RWPE1 (cell line): ENCODE measurements around the gene GINS1.
A peak's percentile ranks its signal among the peaks of the same experiment; 100 is the strongest.

ENCODE experiments used
- CTCF ChIA-PET: fragments of 350-600 bp; sonication (Branson Sonifier 250); formaldehyde crosslinking; extraction: SDS; loops from one replicate; lab custom pipeline; 2021; lab: Yijun Ruan, JAX
- POLR2A ChIA-PET: fragments of 400-600 bp; formaldehyde crosslinking; extraction: SDS; loops from one replicate; lab custom pipeline; 2020; ENCODE audit warnings: antibody characterized with exemption; ENCODE audit not compliant: low non-redundant PET; lab: Yijun Ruan, JAX
- DNase-seq: peaks from one replicate; pipeline ENCODE4 v3.0.0; 2012; ENCODE audit warnings: low spot score
- H3K27ac ChIP-seq: fragments of 450-650 bp; 2 replicates; pipeline ENCODE4 v1.5.1; 2017
- CTCF ChIP-seq: fragments of 450-650 bp; conservative IDR thresholded peaks from 2 replicates; pipeline ENCODE4 v1.5.1; 2017; ENCODE audit warnings: low read depth, mild to moderate bottlenecking

Gene GINS1

GRCh38 chr20:25489221-25489871 is 81.9 kb downstream of the GINS1 start:
- TF ChIP-seq CTCF, result no peak
- ChIA-PET CTCF (no interaction called here), POLR2A (no interaction called here)
- DNase-seq, result no peak
- H3K27ac ChIP-seq, result peak overlapping the region; percentile 88

GRCh38 chr20:25490656-25491445 is 83.4 kb downstream of the GINS1 start:
- TF ChIP-seq CTCF, result no peak
- ChIA-PET POLR2A (no interaction called here), CTCF (interaction anchor here (0.6 kb wide), 1 partner anchor 155 kb away, joined by 3 read pairs; no protein-coding TSS in a partner anchor)
- H3K27ac ChIP-seq, result 0 out of 2 replicates have a peak overlapping the region, but pooled peaks have one; percentile 5
- no peak for DNase-seq

GRCh38 chr20:25491446-25492038 is 84.1 kb downstream of the GINS1 start:
- 0 out of 2 replicates have a peak overlapping the region, but pooled peaks have one; percentile 5 for H3K27ac ChIP-seq
- TF ChIP-seq CTCF, result no peak
- CTCF ChIA-PET, result interaction anchor here (0.6 kb wide), 1 partner anchor 155 kb away, joined by 3 read pairs; no protein-coding TSS in a partner anchor
- DNase-seq, result no peak
- POLR2A ChIA-PET, result no interaction called here

GRCh38 chr20:25493137-25493536 is 85.7 kb downstream of the GINS1 start:
- no peak for TF ChIP-seq CTCF
- H3K27ac ChIP-seq, result 0 out of 2 replicates have a peak overlapping the region, but pooled peaks have one; percentile 4
- POLR2A ChIA-PET, result no interaction called here
- DNase-seq, result no peak
- CTCF ChIA-PET, result no interaction called here

- H3K27ac ChIP-seq, result 0 out of 2 replicates have a peak overlapping the region, but pooled peaks have one; percentile 4
- no peak for DNase-seq
- POLR2A ChIA-PET, result no interaction called here
- no peak for TF ChIP-seq CTCF
- CTCF ChIA-PET, result no interaction called here
Measured at GRCh38 chr20:25493748-25494505, 86.5 kb downstream of the GINS1 start.
